Measurements from ENCODE around the gene UNC79. TPM values are rescaled to one million over a fixed set of nuclear protein-coding genes. Genes with fewer than 3 reads are reported as not detected.
A peak's percentile ranks its signal among the peaks of the same experiment; 100 is the strongest.

The UNC79 gene
- total RNA-seq, 1 donor from 2014 or later = 0.25 TPM

DNA sequence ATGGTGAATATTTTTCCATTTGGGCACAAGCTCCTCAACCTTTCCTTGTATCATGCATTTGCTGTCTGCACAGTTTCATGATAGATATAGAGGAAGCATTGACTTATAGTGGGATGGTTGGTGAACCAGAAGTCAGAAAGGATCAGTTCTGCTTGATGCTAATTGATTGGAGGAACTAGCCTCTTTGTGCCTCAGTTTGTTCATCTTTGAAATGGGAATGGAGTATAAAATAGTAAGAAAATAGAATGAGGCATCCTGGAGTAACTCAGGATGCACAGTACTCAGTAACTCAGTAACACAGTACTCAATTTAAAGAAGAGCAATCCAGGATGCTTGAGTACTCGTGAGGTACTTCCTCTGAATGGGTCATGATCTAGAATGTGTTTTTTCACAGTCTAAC is 109.5 kb downstream of the UNC79 start:
- no peaks in the 10 kb centered on the region for H3K4me1 ChIP-seq
- H3K36me3 ChIP-seq = no peaks in the 10 kb centered on the region
- TF ChIP-seq, protein P1, sequence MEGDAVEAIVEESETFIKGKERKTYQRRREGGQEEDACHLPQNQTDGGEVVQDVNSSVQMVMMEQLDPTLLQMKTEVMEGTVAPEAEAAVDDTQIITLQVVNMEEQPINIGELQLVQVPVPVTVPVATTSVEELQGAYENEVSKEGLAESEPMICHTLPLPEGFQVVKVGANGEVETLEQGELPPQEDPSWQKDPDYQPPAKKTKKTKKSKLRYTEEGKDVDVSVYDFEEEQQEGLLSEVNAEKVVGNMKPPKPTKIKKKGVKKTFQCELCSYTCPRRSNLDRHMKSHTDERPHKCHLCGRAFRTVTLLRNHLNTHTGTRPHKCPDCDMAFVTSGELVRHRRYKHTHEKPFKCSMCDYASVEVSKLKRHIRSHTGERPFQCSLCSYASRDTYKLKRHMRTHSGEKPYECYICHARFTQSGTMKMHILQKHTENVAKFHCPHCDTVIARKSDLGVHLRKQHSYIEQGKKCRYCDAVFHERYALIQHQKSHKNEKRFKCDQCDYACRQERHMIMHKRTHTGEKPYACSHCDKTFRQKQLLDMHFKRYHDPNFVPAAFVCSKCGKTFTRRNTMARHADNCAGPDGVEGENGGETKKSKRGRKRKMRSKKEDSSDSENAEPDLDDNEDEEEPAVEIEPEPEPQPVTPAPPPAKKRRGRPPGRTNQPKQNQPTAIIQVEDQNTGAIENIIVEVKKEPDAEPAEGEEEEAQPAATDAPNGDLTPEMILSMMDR (IDR thresholded peaks at IDR 0.05; ENCODE audit: borderline replicate concordance) = no peak
- H3K4me3 ChIP-seq = no peak overlapping the region
- H3K27ac ChIP-seq (replicated peaks) = no peak overlapping the region
- H3K27me3 ChIP-seq (ENCODE audit: low read depth) = peaks cover 11% of the 10 kb centered on the region
- no peaks in the 10 kb centered on the region for H3K9me3 ChIP-seq (replicated peaks)
- DNase-seq = no peak
- intact Hi-C loops (cut with micrococcal nuclease) = no loop called here

DNA sequence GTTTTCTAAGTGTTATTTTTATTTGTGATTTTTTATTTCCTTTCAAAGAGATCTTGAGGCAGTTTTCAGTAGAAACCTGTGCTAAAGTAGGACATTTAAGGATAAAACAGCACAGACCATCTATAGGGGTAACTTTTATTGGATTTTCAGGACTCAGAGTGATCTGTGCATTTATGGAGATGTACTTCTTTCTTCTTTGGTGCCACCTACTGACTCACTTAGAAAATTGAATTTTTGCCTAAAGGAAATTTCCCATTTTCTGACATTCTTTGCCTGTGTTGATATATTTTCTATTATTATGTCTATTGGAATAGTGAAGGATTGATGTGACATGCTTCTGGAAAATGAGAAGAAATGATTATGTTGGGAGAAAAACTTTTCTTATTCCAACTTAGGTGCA is 113.0 kb downstream of the UNC79 start:
- DNase-seq = no peak
- no peak overlapping the region for H3K27ac ChIP-seq (replicated peaks)
- no peak overlapping the region for H3K4me3 ChIP-seq
- TF ChIP-seq, protein P1 (IDR thresholded peaks at IDR 0.05; ENCODE audit: borderline replicate concordance) = peak; percentile 41
- no peaks in the 10 kb centered on the region for H3K9me3 ChIP-seq (replicated peaks)
- H3K4me1 ChIP-seq = no peaks in the 10 kb centered on the region
- peaks cover 11% of the 10 kb centered on the region for H3K27me3 ChIP-seq (ENCODE audit: low read depth)
- intact Hi-C loops (cut with micrococcal nuclease) = no loop called here
- no peaks in the 10 kb centered on the region for H3K36me3 ChIP-seq

DNA sequence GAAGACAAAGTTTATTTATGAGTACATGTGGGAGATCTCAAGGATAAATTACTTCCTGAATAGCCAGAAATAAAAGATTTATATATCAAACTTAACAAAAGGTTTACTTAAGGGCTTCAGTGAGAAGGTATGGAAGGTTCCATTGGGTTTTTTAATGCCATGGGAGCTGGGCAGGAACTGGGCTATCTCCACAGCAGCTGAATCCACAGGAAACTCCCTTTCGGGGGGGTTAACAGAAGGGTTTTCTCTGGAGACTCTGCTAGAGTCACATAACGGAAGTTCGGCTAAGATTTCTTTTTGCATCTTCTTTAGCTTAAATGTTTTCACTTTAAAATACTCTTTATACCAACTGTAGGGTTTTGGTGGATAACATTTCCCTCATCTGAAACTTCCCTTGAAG is 113.5 kb downstream of the UNC79 start:
- intact Hi-C loops (cut with micrococcal nuclease) = no loop called here
- Histone ChIP-seq H3K27ac (replicated peaks) (no peak overlapping the region), H3K4me3 (no peak overlapping the region), H3K36me3 (no peaks in the 10 kb centered on the region), H3K27me3 (ENCODE audit: low read depth) (peaks cover 11% of the 10 kb centered on the region), H3K9me3 (replicated peaks) (no peaks in the 10 kb centered on the region), H3K4me1 (no peaks in the 10 kb centered on the region)
- no peak for DNase-seq
- TF ChIP-seq, protein P1 (IDR thresholded peaks at IDR 0.05; ENCODE audit: borderline replicate concordance) = no peak

DNA sequence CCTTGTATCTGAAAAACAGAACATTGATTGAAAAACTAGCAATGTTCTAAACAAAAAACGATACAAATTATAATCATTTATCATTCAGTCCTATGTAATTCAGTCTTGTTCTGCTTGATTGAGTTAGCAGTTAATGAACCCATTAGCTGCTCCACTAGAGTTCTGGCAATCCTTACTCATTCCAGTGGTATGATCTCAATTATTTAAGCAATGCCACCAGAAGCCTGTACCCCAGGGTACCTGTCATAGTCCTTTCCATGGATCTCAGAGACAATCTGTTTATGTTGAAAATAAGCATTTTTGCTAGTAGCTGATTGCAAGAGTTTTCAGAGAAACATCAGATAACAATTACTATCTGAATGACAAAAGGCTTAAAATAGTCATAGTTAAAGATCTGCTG is 115.9 kb downstream of the UNC79 start:
- intact Hi-C loops (cut with micrococcal nuclease) = no loop called here
- Histone ChIP-seq H3K36me3 (no peaks in the 10 kb centered on the region), H3K27me3 (ENCODE audit: low read depth) (peaks cover 11% of the 10 kb centered on the region), H3K4me3 (no peak overlapping the region), H3K27ac (replicated peaks) (no peak overlapping the region), H3K9me3 (replicated peaks) (no peaks in the 10 kb centered on the region), H3K4me1 (no peaks in the 10 kb centered on the region)
- TF ChIP-seq, protein P1 (IDR thresholded peaks at IDR 0.05; ENCODE audit: borderline replicate concordance) = no peak
- DNase-seq = no peak

DNA sequence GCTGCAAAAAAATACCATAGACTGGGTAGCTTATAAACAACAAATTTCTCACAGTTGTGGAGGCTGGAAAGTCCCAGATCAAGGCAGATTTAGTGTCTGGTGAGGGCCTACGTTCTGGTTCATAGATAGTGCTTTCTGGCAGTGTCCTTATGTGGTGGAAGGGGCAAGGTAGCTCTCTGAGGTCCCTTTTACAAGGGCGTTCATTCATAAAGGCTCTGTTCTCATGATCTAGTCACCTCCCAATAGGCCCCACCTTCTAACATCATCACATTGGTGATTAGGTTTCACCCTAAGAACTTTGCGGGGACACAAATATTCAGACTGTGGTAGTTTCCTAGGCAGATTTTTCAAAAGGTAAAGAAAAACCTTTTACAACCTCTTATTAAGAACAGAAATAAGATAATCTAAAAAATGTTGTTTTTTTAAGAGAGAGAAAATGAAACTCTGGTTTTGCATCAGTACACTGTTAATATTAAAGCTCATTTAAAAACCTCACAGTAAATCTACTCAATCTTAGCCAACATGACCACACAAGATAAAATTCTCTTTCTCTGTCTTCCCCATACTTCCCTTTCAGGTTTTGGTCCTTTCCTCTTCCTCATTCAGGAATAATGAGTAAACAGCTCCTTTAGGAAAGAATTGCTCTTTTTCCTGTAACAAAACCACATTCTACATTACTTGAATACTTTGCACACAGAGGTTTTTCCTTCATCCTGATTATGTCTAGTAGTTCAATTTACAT is 117.5 kb downstream of the UNC79 start:
- TF ChIP-seq, protein P1 (IDR thresholded peaks at IDR 0.05; ENCODE audit: borderline replicate concordance) = no peak
- Histone ChIP-seq H3K9me3 (replicated peaks) (no peaks in the 10 kb centered on the region), H3K36me3 (no peaks in the 10 kb centered on the region), H3K4me1 (no peaks in the 10 kb centered on the region), H3K27me3 (ENCODE audit: low read depth) (peaks cover 16% of the 10 kb centered on the region), H3K4me3 (no peak overlapping the region), H3K27ac (replicated peaks) (no peak overlapping the region)
- intact Hi-C loops (cut with micrococcal nuclease) = no loop called here
- DNase-seq = no peak

Data from left ventricle myocardium inferior (tissue), 1 donor.